CD1c-positive myeloid dendritic cell (primary cell): ENCODE measurements around the gene CDH26.
A peak's percentile ranks its signal among the peaks of the same experiment; 100 is the strongest.
"Not testable (repeated sequence)": the region's sequence is repeated elsewhere in the genome, so short reads cannot be mapped to it uniquely, and the experiment has no call there.

Experiments used
- DNase-seq: peaks from one replicate; pipeline ENCODE4 v3.0.0-alpha.2; 2016; ENCODE audit errors: extremely low spot score

The CDH26 gene

DNA sequence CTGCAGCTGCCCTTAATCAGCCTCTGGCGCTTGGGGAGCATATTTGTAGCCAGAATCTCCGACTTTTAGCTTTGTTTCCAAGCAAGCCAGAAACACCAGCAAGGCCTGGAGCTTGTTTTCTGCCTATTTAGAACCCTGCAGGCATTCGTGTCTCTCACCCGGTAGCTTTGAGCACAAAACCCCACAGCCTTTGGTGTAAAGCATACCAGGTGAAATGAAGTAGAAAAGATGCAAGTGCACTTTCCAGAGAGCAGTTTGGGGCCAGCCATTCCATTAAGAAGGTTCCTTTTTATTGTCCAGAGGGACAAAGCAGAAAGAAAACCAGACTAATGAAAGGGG, 17.3 kb upstream of the CDH26 start:
- DNase-seq, result no peak

DNA sequence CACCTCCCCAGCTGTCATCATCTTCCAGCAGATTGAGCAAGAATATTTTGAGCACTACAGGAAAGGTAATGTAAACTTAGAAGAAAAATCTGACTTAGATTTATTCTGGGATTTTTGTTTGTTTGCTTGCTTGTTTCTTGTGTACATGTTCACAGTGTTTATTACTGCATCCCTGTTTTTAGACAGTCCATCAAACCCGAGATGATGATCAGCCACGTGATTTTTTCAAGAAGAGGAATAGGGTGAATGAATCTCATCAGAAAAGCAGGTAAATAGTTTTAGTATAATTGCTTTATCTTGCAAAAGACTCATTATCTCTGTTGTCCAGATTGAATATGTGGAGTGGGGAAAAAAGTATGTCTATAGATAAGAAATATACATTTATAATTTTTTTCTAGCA, 16.0 kb upstream of the CDH26 start:
- DNase-seq, result no peak

DNA sequence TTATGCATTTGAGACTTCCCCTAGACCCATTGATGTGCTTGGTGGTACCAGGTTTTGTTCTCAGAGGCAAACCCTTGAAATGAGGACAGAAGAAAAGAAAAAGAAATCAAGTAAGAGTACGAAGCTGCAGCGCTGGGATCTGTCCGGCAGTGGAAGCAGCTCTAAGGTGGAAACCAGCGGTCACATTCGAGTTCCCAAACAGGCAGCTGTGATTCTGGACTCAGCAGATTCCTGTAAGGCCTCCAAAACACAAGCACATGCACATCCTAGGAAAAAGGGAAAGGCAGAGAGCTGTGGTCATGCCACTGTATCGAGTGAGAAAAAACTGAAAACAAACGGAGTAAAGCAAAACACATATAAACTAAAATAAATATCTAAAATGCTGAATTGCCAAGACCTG, 13.5 kb upstream of the CDH26 start:
- DNase-seq, result no peak

DNA sequence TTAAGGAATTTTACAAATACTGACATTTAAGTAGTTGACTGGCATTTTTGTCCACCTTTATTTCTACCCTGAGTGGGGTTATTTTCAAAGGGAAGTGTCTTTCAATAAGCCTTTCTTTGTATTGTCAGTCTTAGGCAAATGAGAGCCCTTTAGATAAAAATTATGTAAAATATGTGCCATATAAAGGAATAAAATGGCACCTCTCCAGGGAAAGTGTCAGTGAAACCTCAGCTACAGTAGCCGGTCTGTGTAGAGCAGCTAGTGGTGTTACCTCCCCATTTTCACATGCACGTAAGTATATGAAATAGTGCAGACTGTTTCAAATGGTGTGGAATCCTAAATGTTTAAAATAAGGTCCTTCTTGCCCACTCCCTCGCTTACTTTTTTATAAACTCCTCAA, 13.0 kb upstream of the CDH26 start:
- no peak for DNase-seq

DNA sequence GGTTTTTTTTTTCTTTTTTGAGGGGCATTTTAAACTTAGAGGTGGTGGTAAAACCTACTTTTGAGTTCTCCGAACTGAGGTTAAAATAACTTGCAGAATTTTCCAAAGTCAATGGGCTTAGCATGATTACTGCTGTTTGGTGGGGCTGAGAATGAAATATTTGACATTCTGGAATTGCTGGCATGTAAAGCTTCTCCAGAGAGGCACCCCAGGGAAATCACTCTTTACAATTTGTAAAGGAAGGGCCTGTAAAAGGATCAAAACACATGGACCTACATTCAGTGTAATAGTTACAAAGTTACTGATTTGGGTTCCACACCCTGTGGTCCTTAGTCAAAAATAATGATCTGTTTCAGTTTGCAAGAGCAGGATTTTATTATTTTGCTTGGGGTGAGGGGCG, 12.5 kb upstream of the CDH26 start:
- no peak for DNase-seq

DNA sequence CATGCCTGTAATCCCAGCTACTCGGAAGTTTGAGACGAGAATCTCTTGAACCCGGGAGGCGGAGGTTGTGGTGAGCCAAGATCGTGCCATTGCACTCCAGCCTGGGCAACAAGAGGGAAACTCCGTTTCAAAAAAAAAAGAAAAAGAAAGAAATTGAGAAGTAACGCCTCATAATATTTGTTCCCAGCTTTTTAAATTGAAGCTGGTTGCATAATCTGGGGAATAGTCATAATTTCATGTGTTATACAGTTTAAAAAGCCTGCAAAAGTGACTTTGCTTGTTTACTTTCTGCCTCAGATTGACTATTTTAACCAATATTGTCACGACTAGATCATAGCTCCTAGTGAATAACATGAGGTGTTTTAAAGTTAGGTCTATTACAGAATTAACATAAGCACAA, 10.8 kb upstream of the CDH26 start:
- DNase-seq, result no peak

DNA sequence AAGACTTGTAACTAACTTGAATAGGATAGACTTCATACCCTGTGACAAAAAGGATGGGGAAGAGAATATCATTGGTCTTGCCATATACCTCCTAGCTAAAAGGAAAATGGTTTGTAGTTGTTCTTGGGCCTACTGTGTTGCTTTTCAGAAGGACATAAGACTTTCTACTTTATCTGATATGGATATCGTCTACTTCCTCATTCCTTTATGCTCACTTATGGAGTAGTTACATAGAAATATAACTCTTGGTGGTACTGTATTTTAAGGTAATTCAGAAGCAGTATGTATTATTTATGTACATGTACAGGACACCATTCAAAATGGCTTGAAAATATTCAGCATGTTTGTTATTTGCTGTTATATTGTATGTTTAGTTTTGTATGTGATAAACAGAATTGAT, 10.0 kb upstream of the CDH26 start:
- peak; percentile 12 for DNase-seq

DNA sequence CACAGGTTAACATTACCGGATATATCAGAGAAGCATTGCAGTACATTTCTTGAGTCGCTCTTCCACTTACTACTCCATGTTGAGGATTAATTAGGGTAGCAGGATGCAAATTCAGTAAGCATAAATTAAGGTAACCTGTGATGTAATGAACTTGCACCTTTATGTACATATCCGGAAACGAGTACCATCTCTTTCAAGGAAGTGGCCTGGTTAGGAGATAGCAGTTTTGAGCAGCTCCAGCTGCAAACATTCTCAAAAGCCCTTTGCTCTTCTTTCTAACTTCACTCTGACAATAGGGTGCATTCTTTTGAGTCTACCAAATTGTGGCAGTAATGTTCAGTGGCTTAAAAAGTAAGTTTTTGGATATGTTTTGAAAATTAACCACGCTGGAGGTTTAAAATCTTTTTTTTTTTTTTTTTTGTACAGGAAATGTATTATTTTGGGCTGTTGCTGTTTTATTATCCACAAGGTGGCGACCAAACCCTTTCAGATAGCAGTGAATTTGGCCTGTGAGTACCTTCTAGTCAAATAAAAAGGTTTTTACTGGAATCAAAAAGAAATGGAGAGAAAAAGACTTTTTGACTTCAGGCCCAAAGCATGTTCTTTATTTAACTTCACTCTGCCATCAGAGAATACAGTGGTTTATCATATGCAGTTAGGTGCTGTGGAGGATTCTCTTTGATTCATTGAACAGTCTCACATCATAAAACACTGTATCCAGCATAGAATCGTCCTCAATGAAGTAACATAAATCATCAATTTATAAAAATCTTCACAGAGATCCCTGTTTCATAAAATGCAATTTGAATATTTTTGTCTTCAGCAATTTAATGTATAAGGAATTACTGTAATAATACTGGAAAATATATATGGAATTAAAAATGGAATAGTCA, 9.1 kb upstream of the CDH26 start:
- DNase-seq, result peak; percentile 62

DNA sequence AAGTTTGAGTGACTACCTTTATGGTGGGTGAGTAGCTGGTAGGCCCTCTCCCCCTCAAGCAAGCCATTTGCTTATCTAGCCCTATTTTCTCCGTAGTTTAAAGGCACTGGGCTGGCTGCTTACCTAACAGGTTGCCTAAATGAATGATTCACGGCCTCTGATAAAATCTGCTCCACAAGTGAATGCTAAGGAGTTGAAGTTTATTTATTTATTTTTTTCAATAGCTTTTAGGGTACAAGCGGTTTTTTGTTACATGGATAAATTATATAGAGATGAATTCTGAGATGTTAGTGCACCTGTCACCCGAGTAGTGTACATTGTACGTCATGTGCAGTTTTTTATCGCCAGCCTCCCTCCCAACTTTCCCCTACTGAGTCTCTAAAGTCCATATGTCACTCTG, 8.3 kb upstream of the CDH26 start:
- DNase-seq, result no peak

DNA sequence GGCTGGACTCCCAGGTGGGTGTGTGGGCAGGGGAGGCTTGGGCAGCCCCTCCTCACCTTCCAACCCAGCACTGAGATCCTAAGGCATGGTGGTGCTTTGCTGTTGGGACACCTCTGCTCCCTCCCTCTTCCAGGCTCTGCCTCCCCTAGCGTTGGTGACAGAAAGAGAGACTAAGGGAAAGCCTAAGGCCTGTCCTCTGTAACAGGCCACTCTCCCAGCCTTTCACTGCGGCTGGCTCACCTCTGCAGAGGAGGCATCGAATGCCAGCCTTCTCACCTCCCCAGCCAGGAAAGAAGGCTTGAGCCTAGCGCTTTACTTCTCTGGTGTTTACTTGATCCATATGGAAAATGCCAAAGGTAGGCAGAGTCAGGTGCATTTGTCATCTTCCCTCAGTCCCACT, 3.5 kb upstream of the CDH26 start:
- DNase-seq, result no peak

DNA sequence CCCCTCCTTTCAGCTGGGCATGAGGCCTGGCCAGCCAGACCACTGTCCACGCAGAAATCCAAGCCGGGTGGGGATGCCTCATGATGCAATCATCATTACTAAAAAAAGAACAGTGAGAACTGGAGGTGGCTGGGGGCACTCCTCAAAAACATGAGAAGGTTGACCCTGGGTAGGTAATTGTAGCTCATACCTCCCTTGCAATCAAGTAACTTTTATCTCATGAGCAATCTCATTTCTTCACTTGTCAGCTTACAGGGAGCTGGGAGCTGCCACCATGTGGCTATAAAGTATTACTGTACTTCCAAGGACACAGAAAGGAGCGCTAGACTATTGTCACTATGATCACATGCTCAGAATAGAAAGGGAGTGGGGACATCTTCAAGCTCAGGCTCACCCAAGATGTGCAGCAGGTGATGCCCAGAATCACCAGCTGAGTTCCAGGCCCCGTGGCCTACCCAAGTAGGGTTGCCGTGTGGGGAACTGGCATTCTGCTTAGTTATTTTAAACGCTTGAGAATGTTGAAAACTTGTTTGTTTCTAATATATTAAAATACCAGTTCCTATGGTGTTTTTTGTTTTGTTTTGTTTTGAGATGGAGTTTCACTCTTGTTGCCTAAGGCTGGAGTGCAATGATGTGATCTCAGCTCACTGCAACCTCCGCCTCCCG, 3.0 kb upstream of the CDH26 start:
- peak; percentile 17 for DNase-seq

DNA sequence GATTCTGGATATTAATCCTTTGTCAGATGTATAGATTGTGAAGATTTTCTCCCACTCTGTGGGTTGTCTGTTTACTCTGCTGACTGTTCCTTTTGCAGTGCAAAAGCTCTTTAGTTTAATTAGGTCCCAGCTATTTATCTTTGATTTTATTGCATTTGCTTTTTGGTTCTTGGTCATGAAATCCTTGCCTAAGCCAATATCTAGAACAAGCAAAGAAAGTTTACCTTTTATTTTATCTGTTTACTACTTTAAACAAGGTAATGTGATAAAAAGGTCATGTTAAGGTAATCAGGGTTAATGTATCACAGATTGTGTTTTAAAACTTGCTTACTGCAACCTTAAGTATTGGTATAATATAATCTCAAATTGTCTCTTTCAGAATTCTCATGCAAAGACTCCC, 655 bp upstream of the CDH26 start:
- DNase-seq, result not testable (repeated sequence)

DNA sequence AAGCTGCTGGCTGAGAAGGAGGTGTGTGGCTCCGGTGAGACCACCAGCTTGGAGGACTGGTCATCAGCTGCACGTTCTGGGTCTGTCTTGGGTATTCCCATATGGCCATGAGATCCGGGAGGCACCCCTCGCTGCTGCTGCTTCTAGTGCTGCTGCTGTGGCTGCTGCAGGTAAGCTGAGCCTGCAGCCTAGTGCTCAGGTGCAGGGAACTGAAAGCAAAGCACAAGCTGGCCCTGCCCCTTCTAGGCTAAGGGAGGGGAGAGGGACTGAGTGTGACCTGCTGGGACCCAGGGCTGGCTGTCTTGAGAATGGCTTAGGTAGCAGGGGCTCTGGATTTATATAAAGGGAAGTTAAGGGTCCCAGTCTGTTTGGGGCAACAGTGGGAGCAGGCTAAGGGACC, 403 bp downstream of the CDH26 start:
- no peak for DNase-seq

DNA sequence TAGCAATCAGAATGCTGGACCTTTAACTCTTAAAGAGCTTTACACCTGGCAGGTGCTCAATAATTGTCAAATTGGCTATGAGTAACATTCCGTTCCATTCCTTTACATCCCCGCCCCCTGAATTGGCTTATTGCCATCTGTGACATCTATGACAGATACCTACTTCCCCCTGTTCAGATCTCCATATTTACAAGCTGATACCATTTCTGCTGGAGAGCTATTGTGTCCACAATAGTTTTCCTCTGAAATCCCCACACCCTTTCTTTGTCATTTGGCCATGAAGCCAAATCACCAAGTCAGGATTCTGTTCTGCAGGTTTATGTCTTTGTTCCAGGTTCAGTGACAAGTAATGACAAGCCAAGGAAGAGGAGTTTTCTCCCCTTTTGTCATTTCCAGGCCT, 3.2 kb downstream of the CDH26 start:
- no peak for DNase-seq

DNA sequence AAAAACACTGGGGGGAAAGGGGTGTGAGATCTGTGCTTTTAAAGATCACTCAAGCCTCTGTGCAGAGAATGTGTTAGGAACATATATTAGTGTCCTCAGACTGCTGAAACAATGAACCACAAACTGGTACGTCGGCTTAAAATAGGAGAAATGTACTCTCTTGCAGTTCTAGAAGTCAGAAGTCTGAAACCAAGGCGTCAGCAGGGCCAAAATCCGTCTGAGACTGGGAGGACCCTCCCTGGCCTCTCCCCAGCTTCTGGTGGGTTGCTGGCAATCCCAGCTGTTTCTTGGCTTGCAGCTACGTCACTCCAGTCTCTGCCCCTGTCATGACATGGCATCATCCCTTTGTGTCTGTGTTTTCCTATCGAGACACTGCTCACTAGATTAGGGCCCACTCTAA, 3.9 kb downstream of the CDH26 start:
- DNase-seq, result no peak

DNA sequence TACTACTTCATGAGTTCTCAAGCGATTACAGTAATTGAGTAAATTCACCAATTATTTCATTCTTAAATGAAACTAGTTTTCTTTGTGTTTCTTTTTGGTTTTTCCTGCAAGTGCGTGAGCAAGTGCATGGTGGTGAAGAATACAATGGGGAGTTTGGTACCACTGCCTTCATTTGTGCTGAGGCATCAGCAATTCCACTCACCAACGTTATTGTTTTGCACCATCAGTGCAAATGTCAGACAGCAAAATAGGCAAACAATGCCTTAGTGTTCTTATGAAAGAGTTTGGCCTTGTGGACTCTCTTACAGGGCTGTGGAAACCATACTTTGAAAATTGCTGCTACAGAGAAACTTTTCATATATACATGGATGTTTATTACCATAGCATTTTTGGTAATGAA, 8.2 kb downstream of the CDH26 start:
- DNase-seq, result no peak

DNA sequence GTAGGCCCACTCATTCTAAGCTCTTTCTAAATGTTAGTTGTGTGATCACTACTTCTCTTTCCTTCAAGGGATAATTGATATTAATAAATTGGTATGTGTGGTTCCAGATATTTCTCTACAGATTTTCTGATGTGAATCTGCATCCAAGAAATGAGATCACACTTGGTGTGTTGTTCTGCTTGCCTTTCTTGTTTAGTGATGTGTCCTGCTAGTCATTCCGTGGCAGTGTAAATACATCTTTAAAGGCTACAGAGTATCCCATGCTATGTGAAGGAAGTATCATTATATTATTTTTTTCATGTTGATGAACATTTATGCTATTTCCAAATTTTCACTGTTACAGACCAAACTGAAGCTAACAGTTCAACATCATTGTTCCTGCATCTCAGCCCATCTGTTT, 13.2 kb downstream of the CDH26 start:
- no peak for DNase-seq

DNA sequence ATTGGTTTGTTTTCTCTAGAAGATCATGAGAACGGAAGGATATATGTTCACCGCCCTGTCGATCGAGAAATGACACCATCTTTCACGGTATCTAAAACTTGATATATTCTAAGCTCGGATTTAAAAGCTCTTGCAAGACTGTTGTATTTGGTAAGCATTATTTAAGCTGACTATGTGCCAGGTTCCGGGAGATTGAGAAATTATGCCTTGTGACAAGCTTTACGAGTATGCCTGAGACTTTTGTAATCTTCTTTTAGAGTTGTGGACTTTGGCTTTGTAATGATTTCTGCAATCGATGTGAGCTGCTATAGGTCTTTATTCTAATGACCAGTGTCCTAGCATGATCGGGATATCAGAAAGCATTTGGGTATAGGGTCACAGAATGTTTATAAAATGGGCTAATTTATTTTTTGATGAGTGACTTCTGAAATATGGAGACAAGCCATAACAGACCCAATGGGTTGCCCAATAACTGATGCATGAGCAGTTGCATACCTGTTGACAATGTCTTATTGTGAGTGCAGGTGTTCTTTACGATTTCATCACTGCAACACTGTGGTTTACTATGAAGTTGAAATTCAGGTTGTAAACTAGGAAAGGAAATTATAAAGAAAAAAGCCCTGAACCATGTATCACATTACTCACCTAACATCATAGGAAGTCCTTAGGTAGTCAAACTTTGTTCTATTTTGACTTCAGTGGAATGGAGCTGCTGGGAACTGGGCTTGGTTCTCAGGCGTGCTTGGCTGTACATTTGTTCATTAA, 14.0 kb downstream of the CDH26 start:
- DNase-seq, result no peak

DNA sequence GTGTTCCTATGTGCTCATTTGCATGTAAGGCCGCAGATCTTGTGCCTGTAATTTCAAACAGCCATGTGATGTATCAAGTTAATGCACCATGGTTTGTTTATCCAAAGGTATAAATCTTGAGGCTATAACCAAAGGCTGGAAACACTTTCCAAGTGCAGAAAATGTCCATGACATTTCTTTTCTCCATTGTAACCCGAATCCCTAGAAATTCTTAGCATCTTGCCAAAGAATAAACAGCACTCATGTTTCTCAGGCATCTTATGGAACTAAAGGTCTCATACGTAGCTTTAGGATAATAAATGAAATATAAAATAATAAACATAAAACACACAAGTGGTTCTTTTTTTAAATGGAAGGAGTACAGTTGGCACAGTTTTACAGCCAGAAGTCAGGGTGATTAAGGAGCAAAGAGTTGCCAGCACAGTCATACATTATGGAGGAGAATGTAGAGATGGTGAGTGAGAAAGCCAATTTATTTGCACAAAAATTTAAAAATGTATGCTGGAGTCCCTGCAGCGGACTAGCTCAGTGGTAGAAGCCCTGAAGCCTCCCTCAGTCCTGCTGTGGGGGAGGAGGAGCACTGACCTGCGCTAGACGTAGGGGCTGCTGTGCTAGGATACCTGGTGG, 18.0 kb downstream of the CDH26 start:
- DNase-seq, result no peak

DNA sequence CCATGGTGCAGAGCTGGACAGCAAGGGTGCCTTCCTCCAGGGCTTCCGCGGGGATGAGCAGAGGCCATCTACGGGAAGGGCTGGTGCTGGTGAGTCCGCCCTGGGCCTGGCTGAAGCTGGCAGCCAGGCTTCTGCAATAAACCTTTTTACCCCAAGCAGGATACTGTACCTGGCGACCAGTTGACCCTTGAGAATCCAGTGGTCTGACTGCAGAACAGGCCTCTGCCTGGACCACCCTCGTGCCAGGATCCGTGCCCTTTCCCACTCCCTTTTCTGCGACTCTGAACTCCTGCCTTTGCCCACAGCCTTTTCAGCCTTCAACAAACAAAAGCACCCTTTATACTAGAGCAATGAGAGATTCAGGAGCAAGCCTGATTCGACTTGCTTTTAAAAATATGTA, 18.9 kb downstream of the CDH26 start:
- DNase-seq, result no peak

DNA sequence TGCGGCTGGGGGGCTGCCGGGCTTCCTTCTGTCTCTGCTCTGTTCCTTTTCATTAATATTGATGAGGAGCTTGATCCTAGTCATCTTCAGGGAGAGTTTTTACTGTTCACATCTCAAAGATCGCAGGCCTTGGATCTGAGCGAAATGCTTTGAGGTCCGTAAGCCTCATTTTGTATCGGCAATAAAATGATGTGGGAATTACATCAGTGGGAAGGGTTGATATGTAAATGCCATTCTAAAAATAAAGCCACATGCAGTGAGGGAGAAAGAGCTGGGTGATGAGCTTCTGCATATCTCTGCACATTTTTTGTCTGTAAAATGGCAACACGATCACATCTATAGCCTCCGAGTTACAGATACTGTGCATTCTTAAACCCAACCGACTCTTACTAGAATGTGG, 24.9 kb downstream of the CDH26 start:
- DNase-seq, result no peak

DNA sequence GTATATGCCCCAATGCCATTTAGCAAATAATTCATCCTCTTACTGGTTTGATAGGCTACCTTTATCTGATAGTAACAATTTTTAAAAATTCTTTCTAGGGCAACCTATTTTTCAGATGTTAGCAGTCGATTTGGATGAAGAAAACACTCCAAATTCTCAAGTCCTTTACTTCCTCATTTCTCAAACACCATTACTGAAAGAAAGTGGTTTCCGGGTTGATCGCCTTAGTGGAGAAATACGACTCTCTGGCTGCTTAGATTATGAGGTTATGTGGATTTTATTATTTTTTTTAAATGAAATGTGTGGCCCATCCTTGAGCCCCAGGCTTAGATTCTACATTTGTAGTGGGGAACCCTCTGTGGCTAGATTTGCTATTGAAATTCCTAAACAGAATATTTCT, 26.3 kb downstream of the CDH26 start:
- peak; percentile 36 for DNase-seq
